Measurements from ENCODE around the gene ACAD10. TPM values are rescaled to one million over a fixed set of nuclear protein-coding genes. Genes with fewer than 3 reads are reported as not detected.

Gene ACAD10
- total and polyA plus RNA-seq, 2 of the 13 experiments (the other 11 are each of a cell fraction or from before 2014, with no cell fraction given): 15.2 to 16.3 TPM

- TF ChIP-seq ZBTB2 (CRISPR knock-in tag; IDR thresholded peaks at IDR 0.05; ENCODE audit: low read depth): no peak
- TF ChIP-seq ZNF660 (CRISPR knock-in tag; IDR thresholded peaks at IDR 0.05; ENCODE audit: borderline replicate concordance, low read depth): no peak
- TF ChIP-seq ZNF274 (CRISPR knock-in tag; IDR thresholded peaks at IDR 0.05): no peak
- TF ChIP-seq SAFB2 (CRISPR knock-in tag; IDR thresholded peaks at IDR 0.05; ENCODE audit: borderline replicate concordance, low read depth): no peak; the same call in 1 of the 2 replicates
- no peak for TF ChIP-seq MXD1 (CRISPR knock-in tag; IDR thresholded peaks at IDR 0.05)
- no peak for TF ChIP-seq SPEN (CRISPR knock-in tag; IDR thresholded peaks at IDR 0.05; ENCODE audit: low read depth)
- no peak for TF ChIP-seq ZNF17 (CRISPR knock-in tag; IDR thresholded peaks at IDR 0.05)
- 0 out of 2 replicates have a peak, but pooled peaks have one; percentile 62 for TF ChIP-seq IRF9 (CRISPR knock-in tag; IDR thresholded peaks at IDR 0.05; ENCODE audit: borderline replicate concordance)
- TF ChIP-seq ZNF263 (CRISPR knock-in tag; IDR thresholded peaks at IDR 0.05): no peak
- no peak for TF ChIP-seq ZNF496 (CRISPR knock-in tag; IDR thresholded peaks at IDR 0.05; ENCODE audit: insufficient replicate concordance)
- no peak for TF ChIP-seq ZNF331 (CRISPR knock-in tag; IDR thresholded peaks at IDR 0.05)
- no peak for TF ChIP-seq EED (CRISPR knock-in tag; IDR thresholded peaks at IDR 0.05)
- TF ChIP-seq SNAPC4 (CRISPR knock-in tag; IDR thresholded peaks at IDR 0.05): no peak
- TF ChIP-seq ZMAT5 (CRISPR knock-in tag; IDR thresholded peaks at IDR 0.05; ENCODE audit: borderline replicate concordance, low read depth): no peak
- no peak for TF ChIP-seq SRSF4 (IDR thresholded peaks at IDR 0.05; ENCODE audit: low read depth, low read length, poor library complexity, severe bottlenecking)
- peak; percentile 94 for TF ChIP-seq ZNF768 (CRISPR knock-in tag; IDR thresholded peaks at IDR 0.05)
- 0 out of 2 replicates have a peak, but pooled peaks have one; percentile 14 for TF ChIP-seq RFXAP (CRISPR knock-in tag; IDR thresholded peaks at IDR 0.05; ENCODE audit: borderline replicate concordance)
- no peak for TF ChIP-seq ATF6 (CRISPR knock-in tag; conservative IDR thresholded peaks at IDR 0.05)
Measured at GRCh38 chr12:111776836-111777344, 91.0 kb downstream of the ACAD10 start (continued).

Data from HepG2 (cell line).